Muscle layer of duodenum (tissue), 2 donors: ENCODE data around the gene PAEP.

Source experiments
- H3K27ac ChIP-seq: one replicate; pipeline ENCODE4 v1.7.0; 2013; ENCODE audit warnings: mild to moderate bottlenecking, low read length
- H3K27me3 ChIP-seq: one replicate; pipeline ENCODE4 v1.7.0; 2013; ENCODE audit warnings: low read depth, mild to moderate bottlenecking, control low read depth, low read length
- H3K36me3 ChIP-seq, 2 donors: one replicate each; pipeline ENCODE4 v1.7.0; 2013; ENCODE audit warnings: low read length in 2 of 2, control low read depth in 1 of 2, mild to moderate bottlenecking in 1 of 2; ENCODE audit not compliant: insufficient read depth in 2 of 2, control insufficient read depth in 1 of 2
- H3K4me1 ChIP-seq, 2 donors: one replicate each; pipeline ENCODE4 v1.7.0; 2013; ENCODE audit warnings: low read length in 2 of 2, mild to moderate bottlenecking in 2 of 2, control low read depth in 1 of 2, moderate library complexity in 1 of 2; ENCODE audit not compliant: insufficient read depth in 2 of 2, control insufficient read depth in 1 of 2
- H3K4me3 ChIP-seq, 2 donors: one replicate each; pipeline ENCODE4 v1.7.0; 2013; ENCODE audit warnings: low read length in 2 of 2, low read depth in 1 of 2, mild to moderate bottlenecking in 1 of 2
- H3K9me3 ChIP-seq, 2 donors: one replicate each; pipeline ENCODE4 v1.7.0; 2013; ENCODE audit warnings: low read length in 2 of 2, control low read depth in 1 of 2, mild to moderate bottlenecking in 1 of 2; ENCODE audit not compliant: control insufficient read depth in 1 of 2
- donor health status: healthy.

PAEP gene

DNA sequence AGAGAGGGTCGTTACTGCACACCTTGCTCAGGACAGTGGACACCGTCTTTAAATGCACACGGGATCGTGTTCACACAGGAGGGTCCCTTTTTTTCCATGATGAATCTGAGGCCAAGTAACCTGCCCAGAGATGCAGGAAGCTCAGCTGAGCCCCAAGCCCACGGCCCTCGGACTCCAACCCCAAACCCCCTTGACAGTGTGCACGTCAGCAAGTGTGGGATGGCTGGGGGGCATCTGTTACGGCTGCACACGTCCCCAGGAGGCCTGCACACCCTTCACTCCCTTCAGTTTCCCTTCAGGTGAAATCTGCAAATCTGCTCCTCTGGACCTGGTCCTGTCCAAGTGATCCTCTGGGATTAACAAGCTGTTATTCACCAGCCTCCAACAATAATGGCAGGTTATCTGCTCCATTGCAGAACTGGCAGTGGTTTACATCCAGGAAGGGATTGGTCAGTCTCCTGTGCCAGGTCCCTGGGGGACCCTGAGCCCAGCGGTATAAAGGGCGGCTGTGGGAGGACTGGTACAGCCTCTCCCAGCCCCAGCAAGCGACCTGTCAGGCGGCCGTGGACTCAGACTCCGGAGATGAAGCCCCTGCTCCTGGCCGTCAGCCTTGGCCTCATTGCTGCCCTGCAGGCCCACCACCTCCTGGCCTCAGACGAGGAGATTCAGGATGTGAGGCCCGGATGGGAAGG, 40.5 kb upstream of the PAEP start, which contains the start of gene LCN1:
LCN1 (plus strand) TSS at position 525 of the 692 bp plus-strand sequence; CDS start at position 583, 58 bp downstream.
- Histone ChIP-seq H3K27ac (no peak within 1 kb of the TSS), H3K9me3 (no peaks in the 10 kb centered on the region), H3K36me3 (no peaks in the 10 kb centered on the region), H3K4me1 (no peaks in the 10 kb centered on the region), H3K4me3 (no peak within 1 kb of the TSS), H3K27me3 (no peaks in the 10 kb centered on the region)

DNA sequence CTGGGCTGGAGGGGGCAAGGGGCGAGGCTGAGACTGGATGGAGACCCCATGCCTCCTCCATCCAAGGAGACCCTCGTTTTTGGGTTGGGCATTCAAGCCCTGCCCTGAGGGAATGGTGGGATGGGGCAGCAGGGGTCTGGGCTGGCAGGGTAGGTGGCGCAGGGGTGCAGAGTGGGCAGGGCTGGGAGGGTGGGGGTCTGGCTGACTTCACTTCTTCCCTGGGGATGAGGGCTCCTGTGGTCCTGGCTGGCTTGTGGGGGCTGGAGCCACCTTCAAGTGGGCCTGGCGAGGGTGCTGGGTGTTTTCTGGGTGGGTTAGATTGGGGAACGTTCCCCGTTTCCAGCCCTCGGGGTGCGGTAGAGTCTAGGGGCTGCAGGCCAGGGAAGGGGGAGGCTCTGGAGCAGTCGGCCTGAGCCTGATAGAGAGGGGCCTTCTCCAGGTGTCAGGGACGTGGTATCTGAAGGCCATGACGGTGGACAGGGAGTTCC, 39.9 kb upstream of the PAEP start:
- Histone ChIP-seq H3K36me3 (no peaks in the 10 kb centered on the region), H3K27ac (no peak overlapping the region), H3K4me1 (no peaks in the 10 kb centered on the region), H3K4me3 (no peak overlapping the region), H3K27me3 (no peaks in the 10 kb centered on the region), H3K9me3 (no peaks in the 10 kb centered on the region)

DNA sequence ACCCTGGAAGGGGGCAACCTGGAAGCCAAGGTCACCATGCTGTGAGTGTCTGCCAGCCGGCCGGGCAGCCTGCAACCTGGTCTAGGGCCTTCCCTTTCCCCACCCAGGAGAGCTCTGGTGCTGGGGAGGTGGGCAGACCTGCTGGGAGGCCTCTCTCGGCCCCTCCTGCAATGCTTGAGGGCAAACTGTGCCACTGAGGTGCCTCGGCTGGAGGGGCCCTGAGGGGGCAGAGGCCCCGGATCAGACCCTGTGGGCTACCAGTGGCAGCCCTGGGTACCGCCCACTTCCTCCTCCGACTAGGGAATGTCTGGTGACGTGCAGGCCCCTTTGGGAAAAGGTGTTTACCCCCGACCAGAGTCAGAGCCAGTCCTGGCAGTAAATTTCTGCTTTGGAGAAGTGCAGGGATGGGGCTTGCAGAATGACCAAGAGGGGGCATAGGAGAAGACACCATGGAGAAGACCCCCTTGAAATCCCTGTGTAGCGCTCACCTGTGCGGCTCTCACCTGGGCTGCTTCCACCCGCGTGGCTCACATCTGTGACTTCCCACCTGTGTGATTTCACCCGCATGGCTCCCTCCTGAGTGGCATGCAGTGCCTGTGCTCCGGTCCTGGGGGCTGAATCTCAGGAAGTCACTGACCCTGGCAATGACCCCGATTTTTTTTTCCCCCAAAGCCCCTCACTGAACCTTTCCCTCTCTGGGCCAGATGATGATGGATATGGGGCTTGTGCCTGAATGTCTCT, 39.2 kb upstream of the PAEP start:
- H3K9me3 ChIP-seq = no peaks in the 10 kb centered on the region
- H3K27me3 ChIP-seq = no peaks in the 10 kb centered on the region
- no peaks in the 10 kb centered on the region for H3K4me1 ChIP-seq
- H3K36me3 ChIP-seq = no peaks in the 10 kb centered on the region
- H3K4me3 ChIP-seq = no peak overlapping the region
- H3K27ac ChIP-seq = no peak overlapping the region

DNA sequence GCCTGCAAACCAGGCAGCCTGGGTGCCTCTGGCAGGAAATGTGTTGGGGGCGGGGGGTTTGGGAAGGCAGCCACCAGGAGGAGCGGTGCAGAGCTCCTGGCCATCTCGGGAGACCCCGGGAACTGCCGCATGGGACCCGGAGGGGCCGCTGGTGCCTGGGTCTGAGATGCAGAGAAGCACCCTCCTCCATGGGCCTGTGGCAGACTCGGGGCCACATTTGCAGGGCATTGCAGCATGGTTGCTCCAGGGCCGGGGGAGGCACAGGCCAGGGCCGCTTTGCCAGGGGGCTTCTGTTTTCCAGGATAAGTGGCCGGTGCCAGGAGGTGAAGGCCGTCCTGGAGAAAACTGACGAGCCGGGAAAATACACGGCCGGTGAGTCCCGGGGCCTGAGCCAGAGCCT, 38.6 kb upstream of the PAEP start:
- Histone ChIP-seq H3K27ac (no peak overlapping the region), H3K4me3 (no peak overlapping the region), H3K27me3 (no peaks in the 10 kb centered on the region), H3K4me1 (no peaks in the 10 kb centered on the region), H3K9me3 (no peaks in the 10 kb centered on the region), H3K36me3 (no peaks in the 10 kb centered on the region)

DNA sequence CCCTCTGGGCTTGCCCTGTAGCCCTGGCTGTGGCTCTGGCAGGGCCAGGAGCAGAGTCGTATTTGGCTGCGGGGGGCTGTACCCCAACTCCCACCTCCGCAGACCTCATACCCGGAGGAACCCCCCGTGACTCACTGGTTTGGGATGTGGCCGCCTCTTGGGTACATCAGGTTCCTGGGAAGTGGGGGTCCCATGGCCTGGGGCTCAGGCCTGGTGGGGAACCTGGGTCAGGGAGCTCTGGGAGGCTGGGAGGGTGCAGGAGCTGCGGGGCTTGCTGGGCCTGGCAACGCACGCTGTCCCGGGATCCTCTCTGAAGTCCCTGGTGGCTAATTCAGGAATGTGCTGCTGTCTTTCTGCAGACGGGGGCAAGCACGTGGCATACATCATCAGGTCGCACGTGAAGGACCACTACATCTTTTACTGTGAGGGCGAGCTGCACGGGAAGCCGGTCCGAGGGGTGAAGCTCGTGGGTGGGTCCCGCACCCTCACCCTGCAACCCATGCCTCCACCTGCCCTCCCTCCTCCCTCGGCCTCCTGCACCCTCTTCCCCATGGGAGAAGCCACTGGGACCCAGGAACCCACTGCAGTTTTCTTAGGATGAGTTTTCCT, 37.9 kb upstream of the PAEP start:
- Histone ChIP-seq H3K36me3 (no peaks in the 10 kb centered on the region), H3K9me3 (no peaks in the 10 kb centered on the region), H3K27ac (no peak overlapping the region), H3K27me3 (no peaks in the 10 kb centered on the region), H3K4me3 (no peak overlapping the region), H3K4me1 (no peaks in the 10 kb centered on the region)

DNA sequence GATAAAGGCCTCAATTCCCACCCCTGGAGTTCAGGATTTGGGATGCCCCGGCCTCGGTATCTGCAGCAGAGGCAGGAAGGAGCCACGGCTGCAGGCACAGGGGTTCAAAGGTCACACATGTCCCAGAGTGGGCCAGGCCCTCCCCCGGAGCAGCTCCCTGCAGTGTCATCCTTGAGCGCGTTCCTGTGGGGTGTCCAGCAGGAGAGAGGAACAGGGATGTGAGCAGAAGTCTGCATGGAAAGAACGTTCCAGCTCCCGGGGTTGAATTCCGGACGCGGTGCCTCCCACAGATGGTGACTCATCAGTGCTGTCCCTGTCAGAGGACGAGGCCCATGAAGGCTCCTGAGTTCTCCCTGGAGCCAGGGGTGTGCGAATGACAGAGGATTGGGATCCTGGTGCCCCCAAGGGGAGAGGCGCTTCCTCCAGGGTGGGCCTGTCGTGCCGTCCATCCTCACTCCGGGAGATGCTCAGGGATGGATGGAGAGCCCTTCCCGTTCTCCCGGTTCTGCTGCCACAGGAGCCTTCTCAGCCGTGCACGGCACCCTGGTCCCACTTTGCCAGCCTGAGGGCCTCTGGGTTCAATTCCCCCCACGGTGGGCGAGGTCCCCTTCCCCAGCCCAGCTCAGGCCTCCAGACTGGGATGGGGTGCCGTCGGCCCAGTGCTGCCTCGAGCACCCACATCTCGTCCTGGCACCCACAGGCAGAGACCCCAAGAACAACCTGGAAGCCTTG, 37.3 kb upstream of the PAEP start:
- Histone ChIP-seq H3K4me3 (no peak overlapping the region), H3K9me3 (peaks cover 0 to under 1% of the 10 kb centered on the region in 2 donors), H3K36me3 (no peaks in the 10 kb centered on the region), H3K4me1 (no peaks in the 10 kb centered on the region), H3K27me3 (no peaks in the 10 kb centered on the region), H3K27ac (no peak overlapping the region)

DNA sequence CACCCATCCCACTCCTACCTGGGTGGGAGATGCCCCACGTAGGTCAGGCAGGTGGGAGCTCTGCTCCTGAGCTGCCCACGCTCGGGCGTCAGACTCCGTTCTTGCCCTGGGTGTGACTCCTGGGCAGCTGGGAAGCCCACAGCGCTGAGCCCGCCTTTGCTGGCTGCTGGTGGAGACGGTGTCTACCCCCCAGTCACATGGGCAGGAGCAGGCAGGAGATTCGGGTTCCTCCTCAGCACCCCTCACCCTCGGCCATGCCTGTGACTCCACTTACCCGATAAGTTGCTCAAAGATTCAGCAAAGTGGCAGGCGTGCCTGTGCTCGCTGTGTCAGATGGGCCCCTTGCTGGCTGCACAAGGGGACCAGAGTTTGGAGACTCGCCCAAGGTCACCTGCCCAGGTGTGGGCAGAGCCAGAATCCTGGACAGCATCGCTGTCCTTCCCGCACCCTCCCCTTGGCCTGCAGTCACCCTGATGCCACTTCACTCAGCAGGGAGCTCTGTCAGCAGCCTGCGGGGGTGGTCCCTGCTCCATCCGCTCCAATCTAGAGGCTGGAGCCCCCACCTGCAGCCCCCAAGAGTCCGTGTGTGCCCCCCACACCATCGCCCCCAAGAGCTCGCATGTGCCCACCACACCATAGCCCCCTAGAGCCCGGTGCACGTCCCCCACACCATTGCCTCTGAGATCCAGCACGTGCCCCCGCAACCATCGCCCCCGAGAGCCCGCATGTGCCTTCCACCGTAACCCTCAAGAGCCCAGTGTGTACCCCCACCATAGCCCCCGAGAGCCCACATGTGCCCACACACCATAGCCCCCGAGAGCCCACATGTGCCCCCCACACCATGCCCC, 36.1 kb upstream of the PAEP start:
- H3K27me3 ChIP-seq = no peaks in the 10 kb centered on the region
- H3K27ac ChIP-seq = no peak overlapping the region
- H3K4me1 ChIP-seq = no peaks in the 10 kb centered on the region
- H3K36me3 ChIP-seq = no peaks in the 10 kb centered on the region
- peaks cover 0 to 3% of the 10 kb centered on the region in 2 donors for H3K9me3 ChIP-seq
- H3K4me3 ChIP-seq = no peak overlapping the region

DNA sequence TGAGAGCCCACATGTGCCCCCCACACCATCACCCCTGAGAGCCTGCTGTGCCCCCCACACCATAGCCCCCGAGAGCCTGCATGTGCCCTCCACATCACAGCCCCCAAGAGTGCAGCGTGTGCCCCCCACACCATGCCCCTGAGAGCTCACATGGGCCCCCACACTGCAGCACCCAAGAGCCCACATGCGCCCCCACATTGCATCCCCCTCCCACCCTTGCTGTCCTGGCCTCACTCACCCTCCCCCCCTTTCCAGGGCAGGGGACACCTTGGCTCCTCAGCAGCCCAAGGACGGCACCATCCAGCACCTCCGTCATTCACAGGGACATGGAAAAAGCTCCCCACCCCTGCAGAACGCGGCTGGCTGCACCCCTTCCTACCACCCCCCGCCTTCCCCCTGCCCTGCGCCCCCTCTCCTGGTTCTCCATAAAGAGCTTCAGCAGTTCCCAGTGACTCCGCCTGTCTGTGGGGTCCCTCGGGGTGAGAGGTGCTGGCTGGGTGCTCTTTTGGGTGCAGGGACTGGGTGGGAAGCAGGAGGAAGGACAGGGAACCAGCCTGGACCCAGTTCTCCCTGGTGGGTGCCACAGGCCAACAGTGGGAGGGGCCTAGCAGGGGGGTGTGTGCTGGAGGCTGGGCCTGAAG, 35.3 kb upstream of the PAEP start:
- no peaks in the 10 kb centered on the region for H3K27me3 ChIP-seq
- no peak overlapping the region for H3K27ac ChIP-seq
- no peaks in the 10 kb centered on the region for H3K4me1 ChIP-seq
- peaks cover 0 to 3% of the 10 kb centered on the region in 2 donors for H3K9me3 ChIP-seq
- no peak overlapping the region for H3K4me3 ChIP-seq
- no peaks in the 10 kb centered on the region for H3K36me3 ChIP-seq

DNA sequence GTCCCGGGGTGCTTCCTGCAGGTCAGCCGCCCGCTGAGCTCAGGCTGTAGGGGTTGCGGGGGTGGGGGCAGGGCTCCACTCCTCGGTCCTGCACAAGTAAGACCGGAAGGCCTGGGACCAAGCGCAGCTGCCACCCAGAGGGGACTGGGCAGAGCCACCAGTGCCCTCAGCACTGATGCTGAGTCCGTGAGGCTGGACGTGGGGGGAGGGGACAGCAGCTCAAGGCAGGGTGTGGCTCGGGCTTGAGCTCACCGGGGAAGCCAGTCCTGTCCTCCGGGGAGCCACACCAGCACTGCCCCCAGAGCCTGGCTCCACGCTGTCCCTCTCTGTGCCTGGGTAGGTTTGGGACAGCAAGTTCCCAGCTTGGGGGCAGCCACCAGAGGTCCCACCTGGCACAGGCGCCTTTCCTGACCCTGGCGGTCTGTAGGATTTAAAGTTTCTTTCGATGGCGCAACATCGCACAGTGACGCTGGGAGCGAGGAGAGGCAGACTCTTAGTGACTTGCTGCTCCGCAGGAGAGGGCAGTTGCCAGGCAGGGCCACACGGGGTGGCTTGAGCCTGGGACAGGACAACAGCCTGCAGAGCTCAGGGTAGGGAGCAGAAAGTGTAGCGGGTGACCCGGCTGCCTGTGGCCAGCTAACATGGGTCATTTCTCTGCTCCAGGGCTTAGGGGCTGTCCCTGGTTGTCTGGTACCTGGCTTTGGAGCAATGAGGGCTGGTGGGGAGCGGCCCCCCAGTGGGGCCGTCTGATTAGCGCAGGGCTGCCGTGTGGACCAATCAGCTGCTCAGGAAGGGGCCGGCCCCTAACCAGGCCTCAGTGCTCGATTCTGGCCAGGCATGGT, 34.6 kb upstream of the PAEP start:
- H3K9me3 ChIP-seq = peaks cover 0 to 3% of the 10 kb centered on the region in 2 donors
- H3K27me3 ChIP-seq = no peaks in the 10 kb centered on the region
- H3K27ac ChIP-seq = no peak overlapping the region
- H3K4me3 ChIP-seq = no peak overlapping the region
- no peaks in the 10 kb centered on the region for H3K4me1 ChIP-seq
- H3K36me3 ChIP-seq = no peaks in the 10 kb centered on the region
